WERI-Rb-1 (cell line): ENCODE data around the gene UFSP2.

Experiments
- DNase-seq: peaks from one replicate; pipeline ENCODE4 v3.0.0-alpha.2; 2020
- H3K27ac ChIP-seq: fragments of 250-450 bp; sonication (Bioruptor Pico); 2 replicates; pipeline ENCODE4 v1.5.1; 2020; ENCODE audit warnings: mild to moderate bottlenecking, moderate library complexity
- H3K27me3 ChIP-seq: fragments of 250-450 bp; sonication (Bioruptor Pico); 2 replicates; pipeline ENCODE4 v1.5.1; 2021; ENCODE audit warnings: mild to moderate bottlenecking, low read depth, moderate library complexity; ENCODE audit not compliant: insufficient read depth, severe bottlenecking
- H3K36me3 ChIP-seq: fragments of 250-450 bp; sonication (Bioruptor Pico); 2 replicates; pipeline ENCODE4 v1.5.1; 2020; ENCODE audit warnings: mild to moderate bottlenecking, moderate library complexity
- H3K4me3 ChIP-seq: 2 replicates; pipeline ENCODE4 v1.5.1; 2011; ENCODE audit warnings: low read depth, mild to moderate bottlenecking, control low read depth, low read length
- H3K9me3 ChIP-seq: fragments of 250-450 bp; sonication (Bioruptor Pico); 2 replicates; pipeline ENCODE4 v1.5.1; 2021; ENCODE audit warnings: mild to moderate bottlenecking, moderate library complexity; ENCODE audit not compliant: severe bottlenecking
- TF ChIP-seq, protein P1 (sequence below): IDR thresholded peaks from 2 replicates; pipeline ENCODE4 v1.5.1; 2011; ENCODE audit warnings: low read depth, mild to moderate bottlenecking, control low read depth, inconsistent platforms, low read length

UFSP2 gene

GRCh38 chr4:185374027-185374426, 51.7 kb downstream of the UFSP2 start:
- TF ChIP-seq, protein P1, sequence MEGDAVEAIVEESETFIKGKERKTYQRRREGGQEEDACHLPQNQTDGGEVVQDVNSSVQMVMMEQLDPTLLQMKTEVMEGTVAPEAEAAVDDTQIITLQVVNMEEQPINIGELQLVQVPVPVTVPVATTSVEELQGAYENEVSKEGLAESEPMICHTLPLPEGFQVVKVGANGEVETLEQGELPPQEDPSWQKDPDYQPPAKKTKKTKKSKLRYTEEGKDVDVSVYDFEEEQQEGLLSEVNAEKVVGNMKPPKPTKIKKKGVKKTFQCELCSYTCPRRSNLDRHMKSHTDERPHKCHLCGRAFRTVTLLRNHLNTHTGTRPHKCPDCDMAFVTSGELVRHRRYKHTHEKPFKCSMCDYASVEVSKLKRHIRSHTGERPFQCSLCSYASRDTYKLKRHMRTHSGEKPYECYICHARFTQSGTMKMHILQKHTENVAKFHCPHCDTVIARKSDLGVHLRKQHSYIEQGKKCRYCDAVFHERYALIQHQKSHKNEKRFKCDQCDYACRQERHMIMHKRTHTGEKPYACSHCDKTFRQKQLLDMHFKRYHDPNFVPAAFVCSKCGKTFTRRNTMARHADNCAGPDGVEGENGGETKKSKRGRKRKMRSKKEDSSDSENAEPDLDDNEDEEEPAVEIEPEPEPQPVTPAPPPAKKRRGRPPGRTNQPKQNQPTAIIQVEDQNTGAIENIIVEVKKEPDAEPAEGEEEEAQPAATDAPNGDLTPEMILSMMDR = no peak
- DNase-seq = no peak
- H3K27me3 ChIP-seq = no peaks in the 10 kb centered on the region

GRCh38 chr4:185371702-185372101, 54.1 kb downstream of the UFSP2 start:
- H3K27ac ChIP-seq = no peak overlapping the region
- TF ChIP-seq, protein P1 = no peak
- H3K4me3 ChIP-seq = no peak overlapping the region
- no peaks in the 10 kb centered on the region for H3K36me3 ChIP-seq
- H3K9me3 ChIP-seq = no peaks in the 10 kb centered on the region
- no peak for DNase-seq
- H3K27me3 ChIP-seq = no peaks in the 10 kb centered on the region

More at GRCh38 chr4:185374027-185374426, 51.7 kb downstream of the UFSP2 start:
- H3K9me3 ChIP-seq = no peaks in the 10 kb centered on the region
- no peak overlapping the region for H3K4me3 ChIP-seq
- H3K27ac ChIP-seq = no peak overlapping the region
- H3K36me3 ChIP-seq = no peaks in the 10 kb centered on the region

DNA sequence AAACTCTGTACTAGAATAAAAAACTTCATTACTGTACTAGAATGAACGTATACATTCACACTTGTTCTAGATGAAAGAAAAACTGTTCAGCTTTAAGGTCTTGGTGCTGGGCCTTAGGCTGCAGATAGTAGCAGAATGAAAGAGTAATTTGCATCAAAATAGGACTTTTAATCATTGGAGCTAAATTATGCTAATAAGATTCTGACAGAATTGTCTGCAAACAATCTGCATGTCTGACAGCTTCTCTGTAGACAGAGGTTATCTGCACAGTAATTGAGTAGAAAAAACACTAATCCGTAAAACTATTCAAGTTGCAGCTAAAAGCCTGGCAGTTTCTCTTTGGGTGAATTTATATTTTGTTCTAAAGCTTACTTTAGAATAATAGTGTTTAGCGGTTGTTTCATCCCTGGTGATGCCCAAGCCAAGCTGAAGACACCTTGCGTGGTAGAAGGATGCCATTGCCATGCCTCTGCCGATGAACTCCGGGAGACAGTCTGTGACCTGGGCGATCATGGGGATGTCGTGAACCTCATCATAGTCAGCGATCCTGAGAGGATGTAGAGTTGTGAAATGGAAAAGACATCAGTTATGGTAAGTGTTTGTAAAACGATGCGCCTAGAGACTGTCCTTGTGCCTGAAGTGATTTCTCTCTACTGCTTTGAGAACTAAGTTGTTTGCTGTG, 55.4 kb downstream of the UFSP2 start:
- no peak for DNase-seq
- Histone ChIP-seq H3K27me3 (no peaks in the 10 kb centered on the region), H3K4me3 (no peak overlapping the region), H3K27ac (no peak overlapping the region), H3K9me3 (no peaks in the 10 kb centered on the region), H3K36me3 (no peaks in the 10 kb centered on the region)
- TF ChIP-seq, protein P1 = no peak

GRCh38 chr4:185369731-185370130, 56.0 kb downstream of the UFSP2 start:
- TF ChIP-seq, protein P1 = no peak

DNA sequence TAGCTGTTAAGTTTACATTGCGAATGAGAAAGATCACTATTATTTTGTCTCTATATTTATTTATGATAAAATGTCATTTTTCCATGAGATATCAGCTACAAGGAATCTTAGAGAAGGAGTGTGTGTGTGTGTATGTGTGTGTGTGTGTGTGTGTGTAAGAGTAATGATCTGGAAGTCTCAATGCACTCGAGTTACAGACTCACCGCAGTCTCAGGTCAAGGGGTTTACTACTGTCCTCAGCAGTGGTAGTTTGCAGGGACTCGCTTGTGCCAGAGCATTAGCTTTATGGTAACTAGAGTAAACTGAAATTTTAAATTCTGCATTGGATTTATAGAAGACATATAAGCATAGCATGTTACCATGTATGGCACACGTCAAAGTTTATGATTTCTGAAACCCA, 60.9 kb downstream of the UFSP2 start:
- H3K27me3 ChIP-seq = no peaks in the 10 kb centered on the region

More at GRCh38 chr4:185369731-185370130, 56.0 kb downstream of the UFSP2 start:
- DNase-seq = no peak
- no peak overlapping the region for H3K27ac ChIP-seq
- H3K9me3 ChIP-seq = no peaks in the 10 kb centered on the region
- H3K36me3 ChIP-seq = no peaks in the 10 kb centered on the region
- no peak overlapping the region for H3K4me3 ChIP-seq
- no peaks in the 10 kb centered on the region for H3K27me3 ChIP-seq

More for the DNA sequence above, 60.9 kb downstream of the UFSP2 start:
- TF ChIP-seq, protein P1 = no peak
- no peak for DNase-seq
- Histone ChIP-seq H3K9me3 (no peaks in the 10 kb centered on the region), H3K36me3 (no peaks in the 10 kb centered on the region), H3K4me3 (no peak overlapping the region), H3K27ac (no peak overlapping the region)
